Glomerular endothelial cell (primary cell): ENCODE measurements around the gene GPT2. TPM values are rescaled to one million over a fixed set of nuclear protein-coding genes. Genes with fewer than 3 reads are reported as not detected.
A peak's percentile ranks its signal among the peaks of the same experiment; 100 is the strongest.

Experiments
- DNase-seq: peaks from one replicate; pipeline ENCODE4 v3.0.0-alpha.2; 2011; ENCODE audit warnings: low read depth, low spot score; ENCODE audit errors: extremely low read depth
- total RNA-seq: library from RNA; depleted of rRNA; stranded (reverse); fragments of >200 nt; gene quantifications from 2 replicates; pipeline ENCODE4 v1.2.3, GENCODE V29; 2015

The GPT2 gene, protein sequence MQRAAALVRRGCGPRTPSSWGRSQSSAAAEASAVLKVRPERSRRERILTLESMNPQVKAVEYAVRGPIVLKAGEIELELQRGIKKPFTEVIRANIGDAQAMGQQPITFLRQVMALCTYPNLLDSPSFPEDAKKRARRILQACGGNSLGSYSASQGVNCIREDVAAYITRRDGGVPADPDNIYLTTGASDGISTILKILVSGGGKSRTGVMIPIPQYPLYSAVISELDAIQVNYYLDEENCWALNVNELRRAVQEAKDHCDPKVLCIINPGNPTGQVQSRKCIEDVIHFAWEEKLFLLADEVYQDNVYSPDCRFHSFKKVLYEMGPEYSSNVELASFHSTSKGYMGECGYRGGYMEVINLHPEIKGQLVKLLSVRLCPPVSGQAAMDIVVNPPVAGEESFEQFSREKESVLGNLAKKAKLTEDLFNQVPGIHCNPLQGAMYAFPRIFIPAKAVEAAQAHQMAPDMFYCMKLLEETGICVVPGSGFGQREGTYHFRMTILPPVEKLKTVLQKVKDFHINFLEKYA
- total RNA-seq: 8.3 and 11.0 TPM in 2 replicates

DNA sequence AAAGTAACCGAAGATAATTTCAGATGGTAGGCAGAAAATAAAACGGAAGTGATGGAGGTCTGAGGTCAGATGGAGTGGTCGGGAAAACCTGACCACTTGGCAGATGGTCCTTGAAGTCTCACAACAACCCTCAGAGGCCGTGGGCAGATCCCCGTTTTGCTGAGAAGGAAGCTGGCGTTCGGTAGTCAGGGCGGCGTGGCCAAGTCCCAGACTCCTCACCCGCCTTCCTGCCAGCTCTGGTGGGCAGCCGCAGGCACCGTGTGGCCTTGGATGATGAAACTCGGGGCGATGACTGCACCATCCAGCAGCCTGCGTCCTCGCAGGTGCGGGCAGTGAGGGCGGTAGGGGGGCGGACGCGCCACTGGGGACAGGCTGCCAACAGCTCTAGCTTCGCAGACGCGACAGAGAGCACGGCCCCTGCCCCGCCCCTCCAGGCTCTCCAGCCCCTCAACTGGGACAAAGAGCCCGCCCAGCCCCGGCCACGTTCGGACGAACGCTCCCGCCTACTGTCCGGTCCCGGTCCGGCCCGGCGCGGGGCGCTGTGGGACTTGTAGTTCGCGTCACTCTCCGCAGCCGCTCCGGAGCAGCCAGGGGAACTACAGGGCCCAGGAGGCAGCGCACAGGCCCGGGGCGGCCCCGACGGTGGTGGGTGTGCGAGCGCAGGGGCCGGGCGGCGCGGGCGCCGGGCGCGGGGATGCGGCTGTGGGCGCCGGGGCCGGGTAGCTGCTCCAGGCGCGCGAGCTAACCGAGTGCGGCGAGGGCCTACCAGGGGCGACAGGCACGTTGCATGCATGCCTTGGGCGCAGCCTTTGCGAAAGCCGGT is at the start of gene GPT2:
Gene GPT2, plus strand, starts transcription at position 673 of the 823 bp plus-strand sequence. CDS start 354 bp downstream, outside the sequence.
- DNase-seq: peak; percentile 36

DNA sequence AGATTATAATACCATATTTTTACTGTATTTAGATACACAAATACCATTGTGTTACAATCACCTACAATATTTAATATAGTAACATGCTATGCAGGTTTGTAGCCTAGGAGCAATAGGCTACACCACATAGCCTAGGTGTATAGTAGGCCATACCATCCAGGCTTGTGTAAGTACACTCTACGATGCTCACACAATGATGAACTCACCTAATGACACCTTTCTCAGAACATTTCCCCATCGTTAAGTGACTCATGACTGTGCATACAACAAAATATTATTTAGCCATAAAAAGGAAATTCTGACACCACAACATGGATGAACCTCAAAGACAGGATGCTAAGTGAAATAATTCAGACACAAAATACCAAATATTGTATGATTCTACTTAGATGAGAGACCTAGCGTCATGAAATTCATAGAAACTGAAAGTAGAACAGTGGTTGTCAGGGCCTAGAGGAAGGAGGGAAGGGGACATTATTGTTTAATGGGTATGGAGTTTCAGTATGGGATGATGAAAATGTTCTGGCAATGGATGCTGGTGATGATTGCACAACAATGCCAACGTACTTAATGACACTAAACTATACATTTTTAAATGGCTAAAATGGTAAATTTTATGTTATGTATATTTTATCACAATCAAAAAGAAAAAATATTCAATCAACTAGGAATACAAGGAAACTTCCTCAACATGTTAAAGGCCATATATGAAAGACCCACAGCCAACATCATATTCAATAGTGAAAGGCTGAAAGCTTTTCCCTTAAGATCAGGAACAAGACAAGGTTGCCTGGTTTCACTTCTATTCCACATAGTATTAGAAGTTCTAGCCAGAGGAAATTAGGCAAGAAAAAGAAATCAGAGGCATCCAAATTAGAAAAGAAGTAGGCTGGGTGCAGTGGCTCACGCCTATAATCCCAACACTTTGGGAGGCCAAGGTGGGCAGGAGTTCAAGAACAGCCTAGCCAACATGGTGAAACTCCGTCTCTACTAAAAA is 47.3 kb upstream of the GPT2 start:
- DNase-seq: no peak

DNA sequence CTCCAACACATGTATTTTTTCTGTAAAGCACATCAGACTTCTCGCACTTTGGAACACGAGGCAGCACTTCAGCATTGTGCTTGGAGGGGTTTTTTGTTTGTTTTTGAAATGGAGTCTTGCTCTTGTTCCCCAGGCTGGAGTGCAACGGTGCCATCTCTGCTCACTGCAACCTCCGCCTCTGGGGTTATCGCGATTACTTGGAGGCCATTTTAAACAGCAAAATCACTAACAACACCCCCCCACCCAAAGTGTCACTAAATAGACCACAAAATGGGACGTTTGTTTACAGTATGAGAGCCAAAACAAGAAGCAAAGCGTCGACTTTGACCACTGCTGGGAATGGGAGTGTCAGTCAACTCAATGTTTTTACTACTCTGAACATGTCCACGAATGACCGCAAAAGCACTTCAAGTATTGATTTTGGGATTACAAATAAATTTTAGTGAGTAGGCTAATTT is 44.1 kb upstream of the GPT2 start:
- DNase-seq: no peak

DNA sequence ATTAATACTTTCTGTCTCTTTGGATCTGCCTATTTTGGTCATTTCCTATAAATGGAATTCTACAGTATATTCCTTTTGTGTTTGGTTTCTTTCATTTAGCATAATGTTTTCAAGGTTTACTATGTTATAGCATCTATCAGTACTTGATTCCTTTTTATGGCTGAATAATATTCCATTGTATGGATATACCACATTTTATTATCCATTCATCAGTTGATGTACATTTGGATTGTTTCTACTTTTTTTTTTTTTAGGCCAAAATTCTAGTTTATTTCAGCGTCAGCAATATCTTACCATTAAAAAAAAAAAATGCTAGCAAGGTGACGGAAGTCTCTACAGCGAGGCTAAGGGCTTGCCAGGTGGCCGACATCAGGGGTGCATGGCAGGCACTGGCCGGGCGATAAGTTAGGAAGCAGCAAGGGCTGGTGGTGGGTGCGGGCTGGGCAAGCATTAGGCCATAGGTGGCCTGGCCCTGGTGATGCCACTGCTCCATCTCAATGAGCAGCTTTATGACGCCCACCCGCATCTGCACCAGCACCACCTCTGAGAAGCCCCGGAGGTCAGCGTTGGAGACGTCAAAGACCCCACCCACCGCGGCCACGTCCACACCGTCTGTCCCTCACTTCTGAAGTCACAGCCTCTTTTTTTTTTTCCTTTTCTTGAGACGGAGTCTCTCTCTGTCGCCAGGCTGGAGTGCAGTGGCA is 41.8 kb upstream of the GPT2 start:
- DNase-seq: no peak

DNA sequence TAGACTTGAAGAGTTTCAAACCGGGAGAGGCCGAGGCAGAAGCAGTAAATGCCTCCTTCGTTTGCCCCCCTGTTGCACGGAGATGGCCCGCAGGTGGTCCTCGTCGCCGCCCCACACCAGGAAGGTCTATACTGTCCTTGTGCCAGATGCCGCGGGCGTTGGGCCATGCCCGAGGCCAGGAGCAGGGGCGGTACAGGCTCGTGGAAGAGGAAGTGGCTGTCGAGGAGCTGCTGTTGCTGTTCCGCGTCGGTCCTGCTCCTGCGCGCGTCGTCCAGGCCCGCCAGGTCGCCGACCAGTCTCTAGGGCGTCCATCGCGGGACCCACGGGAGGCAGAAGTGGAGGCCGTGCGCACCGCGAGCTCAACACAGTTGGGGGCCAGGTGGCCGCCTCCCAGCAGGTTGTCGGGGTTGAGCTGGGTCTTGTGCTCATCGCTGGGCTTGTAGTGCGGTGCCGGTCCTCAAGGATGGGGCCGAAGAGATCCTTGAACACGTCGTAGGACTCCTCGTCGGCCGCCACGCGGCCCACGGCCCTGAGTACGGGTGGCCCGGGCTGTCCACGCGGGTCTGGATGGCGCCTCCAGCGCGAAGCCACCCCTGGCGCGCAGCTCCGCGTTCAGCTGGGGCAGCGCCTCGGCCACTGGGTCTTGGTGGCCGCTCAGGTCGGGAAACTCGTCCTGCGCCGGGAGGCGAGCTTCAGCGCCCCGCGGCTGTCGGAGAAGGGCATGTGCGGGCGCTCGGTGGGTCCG is 40.1 kb upstream of the GPT2 start:
- no peak for DNase-seq

DNA sequence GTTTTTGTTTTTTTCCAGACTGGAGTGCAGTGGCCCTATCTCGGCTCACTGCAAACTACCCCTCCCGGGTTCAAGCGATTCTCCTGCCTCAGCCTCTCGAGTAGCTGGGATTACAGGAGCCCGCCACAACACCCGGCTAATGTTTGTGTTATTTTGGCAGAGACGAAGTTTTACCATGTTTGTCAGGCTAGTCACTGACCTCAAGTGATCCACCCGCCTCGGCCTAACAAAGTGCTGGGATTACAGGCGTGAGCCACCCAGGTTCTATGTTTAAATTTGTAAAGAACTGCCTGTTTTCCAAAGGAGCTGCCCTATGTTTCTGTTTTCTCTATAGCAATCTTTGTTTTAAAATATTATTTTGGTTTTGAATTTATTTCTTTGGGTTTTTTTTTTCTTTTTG is 39.4 kb upstream of the GPT2 start:
- DNase-seq: no peak

DNA sequence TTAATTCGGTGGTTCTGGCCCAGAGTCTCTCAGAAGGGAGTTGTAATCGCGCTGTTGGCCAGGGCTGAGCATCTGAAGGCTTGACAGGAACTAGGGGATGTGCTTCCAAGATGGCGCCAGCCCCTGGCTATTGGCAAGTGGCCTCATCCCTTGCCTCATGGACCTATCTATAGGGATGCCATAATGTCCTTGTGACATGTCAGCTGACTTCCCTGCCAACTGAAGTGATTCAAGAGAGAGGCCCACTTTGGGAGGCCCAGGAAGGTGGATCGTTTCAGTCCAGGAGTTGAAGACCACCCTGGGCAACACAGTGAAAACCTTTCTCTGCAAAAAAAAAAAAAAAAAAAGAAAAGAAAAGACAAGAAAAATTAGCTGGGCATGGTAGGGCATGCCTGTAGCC is 38.2 kb upstream of the GPT2 start:
- no peak for DNase-seq

DNA sequence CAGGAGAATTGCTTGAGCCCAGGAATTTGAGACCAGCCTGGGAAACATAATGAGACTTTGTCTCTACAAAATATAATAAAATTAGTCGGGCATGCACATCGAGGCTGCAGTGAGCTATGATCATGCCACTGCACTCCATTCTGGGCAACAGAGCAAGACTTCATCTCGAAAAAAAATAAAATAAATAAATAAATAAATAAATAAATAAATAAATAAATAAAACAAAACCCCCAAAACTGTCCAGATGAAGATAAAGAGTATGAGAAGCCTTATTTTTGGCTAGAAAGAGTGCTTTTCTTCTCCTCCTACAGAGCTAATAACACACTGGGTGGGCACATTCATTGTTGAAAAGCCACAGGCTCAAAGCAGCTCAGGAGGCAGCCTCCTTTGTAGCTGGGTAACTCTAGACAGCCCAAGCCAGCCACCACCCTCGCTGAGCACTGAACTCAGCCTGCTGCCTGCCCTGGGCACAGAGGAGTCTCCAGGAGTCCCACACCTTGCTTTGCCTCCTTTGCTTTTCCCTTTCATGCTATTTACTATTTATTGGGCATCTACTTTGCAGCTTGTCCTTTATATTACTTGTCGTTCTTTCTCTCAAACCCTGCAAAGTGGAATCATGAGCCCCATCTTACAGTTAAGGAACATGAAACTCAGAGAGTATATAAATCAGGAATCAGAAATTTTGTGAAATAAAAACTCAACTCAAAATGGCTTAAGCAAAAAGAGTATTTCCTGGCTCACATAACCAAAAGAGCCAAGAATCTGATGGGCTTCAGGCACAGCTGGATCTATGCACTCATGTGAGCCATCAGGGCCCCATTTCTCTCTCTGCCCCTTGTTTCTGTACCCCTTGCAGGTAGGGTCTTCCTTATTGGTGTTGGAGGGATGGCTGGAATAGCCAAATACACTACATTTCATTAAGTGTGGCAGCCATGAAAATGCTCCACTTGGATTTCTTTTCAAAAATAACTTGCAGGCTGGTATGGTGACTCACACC is 35.1 kb upstream of the GPT2 start:
- DNase-seq: no peak

DNA sequence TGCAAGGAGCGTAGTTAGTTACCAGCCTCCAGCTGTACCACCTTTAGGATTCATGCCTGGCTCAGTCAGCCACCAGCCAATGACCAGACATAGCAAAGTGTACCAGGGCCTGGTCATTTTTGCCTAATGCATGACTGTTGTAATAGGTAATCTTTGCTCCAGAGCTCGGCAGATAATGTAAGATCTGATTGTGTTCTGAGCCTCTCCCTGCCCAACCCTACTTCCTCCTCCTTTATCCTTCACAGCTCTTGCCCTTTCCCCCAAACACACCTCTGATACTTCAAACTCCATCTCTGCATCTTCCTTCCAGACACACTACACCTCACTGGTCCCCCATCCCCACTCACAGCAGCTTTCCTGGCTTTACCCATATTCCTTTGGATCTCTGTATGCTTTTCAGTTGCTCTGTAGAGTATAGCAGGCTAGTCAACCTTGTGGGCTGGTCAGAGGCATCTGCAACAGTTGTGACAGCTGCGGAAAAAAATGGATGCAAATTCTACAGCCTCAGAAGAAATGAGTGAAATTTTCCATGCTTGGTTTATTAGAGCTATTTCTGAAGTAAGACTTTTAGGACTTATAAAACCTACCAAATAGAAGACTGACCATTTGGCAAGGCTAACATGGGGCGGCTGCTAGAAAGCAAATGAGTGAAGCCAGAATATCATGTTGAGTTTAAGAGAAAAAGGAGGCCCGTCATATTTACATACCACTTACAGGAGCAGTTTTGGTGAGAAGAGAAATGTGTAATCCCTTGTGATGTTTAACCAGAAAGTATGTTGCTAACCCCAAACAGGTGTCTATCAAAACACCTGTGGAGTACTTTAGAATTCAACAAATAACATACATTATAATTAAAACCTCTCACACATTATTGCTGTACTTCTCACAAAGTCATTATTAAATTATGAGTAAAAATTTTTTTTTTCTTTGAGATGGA is 33.3 kb upstream of the GPT2 start:
- no peak for DNase-seq

DNA sequence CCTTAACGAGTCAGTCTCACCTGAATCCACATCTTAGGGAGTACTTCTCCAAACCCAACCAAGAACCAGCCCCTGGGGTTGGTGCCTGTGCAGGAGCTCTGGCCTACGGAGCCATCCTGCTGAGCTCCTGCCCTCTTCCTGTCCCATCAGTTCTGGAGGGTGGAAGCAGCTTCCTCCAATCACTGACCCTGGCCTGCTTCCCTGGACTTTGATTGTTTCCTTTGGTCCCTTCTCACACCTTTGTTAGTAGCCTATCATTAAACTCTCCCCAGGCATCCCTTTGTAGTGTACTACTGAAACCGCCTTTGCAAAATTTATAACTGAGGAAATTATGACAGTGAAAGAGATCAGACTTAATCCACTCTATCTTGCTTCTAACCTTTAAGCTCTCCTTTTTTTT is 32.0 kb upstream of the GPT2 start:
- DNase-seq: no peak

DNA sequence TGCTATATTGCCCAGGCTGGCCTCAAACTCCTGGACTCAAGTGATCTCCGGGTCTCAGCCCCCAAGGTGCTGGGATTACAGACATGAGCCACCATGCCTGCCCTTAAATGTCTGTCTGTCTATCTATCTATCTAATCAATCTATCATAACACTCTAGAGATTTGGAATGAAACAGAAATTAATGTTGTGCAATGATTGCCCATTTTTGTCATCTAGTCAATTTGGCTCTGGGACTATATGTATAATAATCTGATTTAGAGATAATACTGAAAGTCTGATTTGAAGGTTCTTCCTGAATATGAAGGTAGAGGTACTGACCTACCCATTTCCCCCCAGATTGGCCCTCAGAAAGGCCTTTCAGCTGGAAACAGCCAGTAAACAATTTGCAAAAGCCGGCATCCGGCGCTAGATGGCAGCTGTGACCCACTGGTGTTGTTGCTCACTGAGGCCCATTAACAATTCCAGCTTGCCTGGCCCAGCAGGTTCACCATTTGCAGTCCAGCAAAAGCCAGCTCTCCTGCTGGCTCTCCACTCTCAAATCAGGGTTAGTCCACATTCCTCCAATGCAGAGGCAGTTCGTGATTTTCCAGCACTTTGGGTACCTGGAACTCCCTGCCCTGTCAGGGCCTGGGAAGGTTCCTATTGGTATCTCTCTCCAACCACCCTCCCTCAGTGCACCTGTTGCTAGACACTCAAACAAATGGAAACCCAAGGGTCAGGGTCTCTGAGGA is 30.3 kb upstream of the GPT2 start:
- no peak for DNase-seq

DNA sequence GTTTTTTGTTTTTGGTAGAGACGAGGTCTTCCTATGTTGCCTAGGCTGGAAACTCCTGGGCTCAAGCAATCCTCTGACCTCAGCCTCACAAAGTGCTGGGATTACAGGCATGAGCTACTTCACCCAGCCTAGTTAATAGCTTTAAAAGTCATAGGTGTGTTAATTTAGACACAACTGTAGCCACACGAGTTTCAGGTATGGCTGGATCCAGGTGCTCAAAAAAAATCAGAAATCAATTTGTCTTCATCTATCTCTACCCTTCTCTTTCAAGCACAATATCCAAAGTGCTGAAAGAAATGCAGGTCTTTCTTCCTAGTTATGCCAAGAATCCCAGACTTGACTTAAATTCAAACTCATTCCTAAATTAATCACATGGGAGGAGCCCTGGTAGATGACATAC is 29.3 kb upstream of the GPT2 start:
- no peak for DNase-seq

DNA sequence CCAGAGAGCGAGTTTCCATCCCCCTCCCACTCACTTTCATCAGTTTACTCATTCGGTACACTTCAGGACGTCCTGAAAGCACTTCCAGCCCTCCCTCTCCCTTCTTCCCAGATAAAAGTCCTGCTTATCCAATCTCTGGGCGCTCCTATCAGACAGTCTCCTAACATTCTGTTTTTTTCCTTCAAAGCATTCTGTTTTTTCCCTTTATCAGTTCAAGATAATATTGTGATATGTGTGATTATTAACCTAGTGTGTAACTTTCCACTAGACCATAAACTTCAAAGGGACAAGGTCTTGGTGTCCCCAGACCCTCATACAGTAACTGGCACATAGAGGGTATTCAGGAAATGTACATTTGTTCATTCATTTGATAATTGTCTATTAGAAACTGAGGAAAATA is 28.8 kb upstream of the GPT2 start:
- no peak for DNase-seq

DNA sequence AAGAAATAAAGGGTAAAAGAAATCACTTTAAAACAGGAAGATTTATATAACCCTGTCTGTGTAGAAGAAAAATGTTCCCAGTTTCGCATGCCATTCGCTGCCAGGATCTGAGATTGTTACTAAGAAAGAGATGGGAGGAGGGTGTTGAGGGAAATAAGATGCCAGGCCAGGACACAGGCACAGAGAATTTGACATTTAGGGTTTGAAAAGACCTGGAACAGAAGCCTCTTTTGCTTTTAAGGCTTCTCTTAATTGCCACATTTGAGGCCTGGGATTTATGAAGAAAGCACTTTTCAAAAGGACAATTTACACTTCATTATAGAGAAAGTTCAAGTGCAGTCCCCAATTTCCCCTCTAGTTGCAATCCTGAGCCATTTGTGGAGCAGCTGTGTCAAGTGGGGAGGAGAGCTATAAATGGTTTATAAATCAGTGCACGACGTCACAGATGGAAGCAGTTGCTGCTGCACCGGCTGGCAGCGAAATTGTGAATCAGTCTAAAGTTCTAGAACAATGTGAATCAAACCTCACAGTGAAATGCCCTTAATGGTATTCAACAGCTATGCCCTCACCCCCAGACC is 26.7 kb upstream of the GPT2 start:
- no peak for DNase-seq

DNA sequence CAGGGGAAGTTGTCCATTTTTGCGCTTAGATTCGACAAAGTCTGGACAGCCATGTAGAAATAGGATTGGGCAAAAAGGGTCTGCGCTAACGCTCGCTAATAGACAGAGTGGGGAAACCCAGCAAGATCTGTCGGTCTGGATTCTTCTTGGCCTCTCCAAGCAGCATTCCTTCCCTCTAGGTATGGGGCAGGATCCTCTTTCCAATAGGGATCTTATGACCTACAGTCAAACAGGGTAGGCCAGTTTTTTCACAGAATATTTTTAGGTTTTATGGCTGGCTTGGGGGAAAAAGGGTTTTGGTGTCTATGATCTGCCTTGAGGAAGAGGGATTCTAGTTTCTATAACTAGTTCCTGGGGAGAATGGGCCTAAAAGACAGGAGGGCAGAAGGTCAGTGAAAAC is 26.0 kb upstream of the GPT2 start:
- DNase-seq: no peak

DNA sequence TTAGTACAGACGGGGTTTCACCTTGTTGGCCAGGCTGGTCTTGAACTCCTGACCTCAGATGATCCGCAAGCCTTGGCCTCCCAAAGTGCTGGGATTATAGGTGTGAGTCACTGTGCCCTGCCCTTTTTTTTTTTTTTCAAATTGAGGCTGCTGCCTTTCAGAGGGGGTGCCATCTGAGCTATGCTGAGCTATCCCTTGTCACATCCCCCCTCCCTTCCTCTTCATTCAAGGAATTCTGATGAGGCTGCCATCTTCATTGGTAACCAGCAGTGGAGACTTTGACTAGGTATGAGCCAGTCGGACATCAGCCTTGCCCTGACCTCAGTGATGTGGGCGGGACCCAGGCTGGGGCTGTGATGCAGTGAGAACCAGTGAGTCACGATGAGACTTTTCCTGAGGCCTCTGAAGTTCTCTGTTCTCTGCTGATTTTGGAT is 24.4 kb upstream of the GPT2 start:
- DNase-seq: peak; percentile 50
